GM13977 (cell line): ENCODE measurements around the gene ACTG1.

ENCODE experiments used
- DNase-seq: peaks from one replicate; pipeline ENCODE4 v3.0.0; 2012; ENCODE audit warnings: low spot score
- in situ Hi-C: fragments of 300-500 bp; cut with MboI; formaldehyde crosslinking; loops from one replicate; pipeline ENCODE4 v1.12.0; 2022; ENCODE audit warnings: low sequenced_read_pairs, low pct_unique_long_range_greater_than_20kb, mixed read lengths, inconsistent platforms; ENCODE audit not compliant: unreplicated experiment
- TF ChIP-seq, protein P1 (sequence below): IDR thresholded peaks from 2 replicates; pipeline ENCODE4 v1.5.1; 2012; ENCODE audit warnings: mild to moderate bottlenecking, control low read depth; ENCODE audit not compliant: insufficient read depth; ENCODE audit errors: extremely low read depth, missing control alignments

Gene ACTG1

DNA sequence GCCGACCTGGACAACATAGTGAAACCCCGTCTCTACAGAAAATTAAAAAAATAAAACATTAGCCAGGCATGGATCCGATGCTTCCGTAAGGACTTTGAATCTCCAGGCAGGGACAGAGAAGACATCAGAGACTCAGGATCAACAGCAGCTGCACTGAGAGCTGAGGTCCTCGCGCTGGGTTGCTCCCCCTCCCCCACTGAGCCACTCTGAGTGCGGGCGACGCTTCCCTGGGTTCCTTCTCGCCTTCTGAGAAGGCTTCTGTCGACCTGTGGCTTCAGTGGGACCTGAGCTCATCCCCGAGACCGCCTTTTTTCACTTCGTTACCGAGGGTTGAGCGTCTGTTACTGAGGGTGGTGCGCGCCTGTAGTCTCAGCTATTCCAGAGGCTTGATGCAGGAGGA is 20.4 kb downstream of the ACTG1 start:
- TF ChIP-seq, protein P1, sequence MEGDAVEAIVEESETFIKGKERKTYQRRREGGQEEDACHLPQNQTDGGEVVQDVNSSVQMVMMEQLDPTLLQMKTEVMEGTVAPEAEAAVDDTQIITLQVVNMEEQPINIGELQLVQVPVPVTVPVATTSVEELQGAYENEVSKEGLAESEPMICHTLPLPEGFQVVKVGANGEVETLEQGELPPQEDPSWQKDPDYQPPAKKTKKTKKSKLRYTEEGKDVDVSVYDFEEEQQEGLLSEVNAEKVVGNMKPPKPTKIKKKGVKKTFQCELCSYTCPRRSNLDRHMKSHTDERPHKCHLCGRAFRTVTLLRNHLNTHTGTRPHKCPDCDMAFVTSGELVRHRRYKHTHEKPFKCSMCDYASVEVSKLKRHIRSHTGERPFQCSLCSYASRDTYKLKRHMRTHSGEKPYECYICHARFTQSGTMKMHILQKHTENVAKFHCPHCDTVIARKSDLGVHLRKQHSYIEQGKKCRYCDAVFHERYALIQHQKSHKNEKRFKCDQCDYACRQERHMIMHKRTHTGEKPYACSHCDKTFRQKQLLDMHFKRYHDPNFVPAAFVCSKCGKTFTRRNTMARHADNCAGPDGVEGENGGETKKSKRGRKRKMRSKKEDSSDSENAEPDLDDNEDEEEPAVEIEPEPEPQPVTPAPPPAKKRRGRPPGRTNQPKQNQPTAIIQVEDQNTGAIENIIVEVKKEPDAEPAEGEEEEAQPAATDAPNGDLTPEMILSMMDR = no peak
- in situ Hi-C loops = no loop called here
- no peak for DNase-seq

DNA sequence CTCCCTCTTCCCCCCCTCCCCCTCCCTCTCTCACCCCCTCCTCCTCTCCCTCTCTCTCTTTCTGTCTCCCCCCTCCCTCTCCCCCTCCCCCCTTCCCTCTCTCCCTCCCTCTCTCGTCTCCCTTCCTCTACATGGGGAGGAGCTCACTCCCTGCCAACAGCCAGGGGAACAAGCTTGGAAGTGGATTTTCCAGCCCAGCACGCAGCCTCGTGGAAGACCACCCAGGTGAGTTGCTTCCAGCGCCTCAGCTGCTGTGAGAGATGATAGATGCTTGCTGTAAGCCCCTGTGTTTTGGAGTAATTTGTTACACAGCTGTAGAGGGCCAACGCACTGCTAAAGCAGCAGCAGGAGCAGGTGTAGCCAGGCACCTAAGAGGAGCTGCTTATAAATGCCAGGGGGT is 20.8 kb downstream of the ACTG1 start:
- no peak for DNase-seq
- in situ Hi-C loops = no loop called here

DNA sequence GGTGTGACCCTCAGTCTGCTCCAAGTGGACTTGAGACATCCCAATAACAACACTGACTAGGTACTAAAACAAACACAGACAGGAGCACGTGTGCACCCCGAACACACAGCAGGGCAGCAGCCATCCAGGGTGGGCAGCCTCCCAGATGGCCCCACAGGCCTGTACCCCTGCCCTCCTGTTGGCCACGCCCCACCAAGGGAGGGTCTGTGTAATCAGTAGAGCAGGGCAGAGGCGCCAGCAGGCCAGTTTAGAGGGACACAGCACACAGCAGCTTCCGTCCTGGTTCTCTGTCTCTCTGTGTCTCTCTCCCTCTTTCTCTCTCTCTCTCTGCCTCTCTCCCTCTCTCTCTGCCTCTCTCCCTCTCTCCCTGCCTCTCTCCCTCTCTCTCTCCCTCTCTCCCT is 21.4 kb downstream of the ACTG1 start:
- TF ChIP-seq, protein P1 = no peak
- in situ Hi-C loops = no loop called here
- no peak for DNase-seq

More for the DNA sequence above, 20.8 kb downstream of the ACTG1 start:
- TF ChIP-seq, protein P1 = no peak

GRCh38 chr17:81489998-81490992 is 22.3 kb downstream of the ACTG1 start:
- TF ChIP-seq, protein P1 = no peak
- in situ Hi-C loops = no loop called here
- no peak for DNase-seq

- DNase-seq = no peak
- in situ Hi-C loops = no loop called here
- TF ChIP-seq, protein P1 = no peak
Observed at GRCh38 chr17:81489012-81489997, 23.3 kb downstream of the ACTG1 start.

DNA sequence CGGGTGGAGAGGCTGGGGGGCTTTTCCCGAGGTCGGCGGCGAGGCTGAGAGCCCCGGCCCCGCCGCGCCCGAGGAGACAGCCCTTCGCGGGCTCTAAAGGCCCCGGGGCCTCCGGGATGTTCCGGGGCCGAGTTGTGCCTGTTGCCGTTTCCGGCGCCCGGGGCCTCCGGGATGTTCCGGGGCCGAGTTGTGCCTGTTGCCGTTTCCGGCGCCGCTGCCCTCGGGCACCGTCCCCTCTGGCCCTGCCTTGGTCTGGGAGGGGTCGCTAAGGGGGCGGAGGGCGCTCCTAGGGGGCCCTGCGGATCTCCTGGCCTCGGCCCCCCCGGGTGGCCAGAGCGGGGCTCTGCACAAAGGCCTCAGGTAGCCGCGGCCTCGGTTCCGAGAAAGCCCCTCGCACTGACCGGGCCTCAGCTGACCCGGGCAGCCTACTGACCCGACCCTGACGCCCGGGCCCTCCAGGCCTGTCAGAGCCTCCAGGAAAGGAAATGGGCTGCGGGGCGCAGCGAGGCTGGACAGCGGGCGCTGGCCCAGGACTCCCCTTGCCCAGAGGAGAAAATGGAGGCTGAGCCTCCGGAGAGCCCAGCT is 24.2 kb downstream of the ACTG1 start:
- DNase-seq = no peak
- TF ChIP-seq, protein P1 = no peak
- in situ Hi-C loops = no loop called here
